Measurements from ENCODE around the gene KRTAP10-1.

GRCh38 chr21:44519346-44520325 is 20.4 kb downstream of the KRTAP10-1 start:
- TF ChIP-seq POLR2AphosphoS5 (IDR thresholded peaks at IDR 0.05) (no peak), CTCF (IDR thresholded peaks at IDR 0.05) (no peak), POLR2A (IDR thresholded peaks at IDR 0.05) (no peak), EP300 (IDR thresholded peaks at IDR 0.05) (no peak)
